Measurements from ENCODE around the gene ARID4B. TPM values are rescaled to one million over a fixed set of nuclear protein-coding genes. Genes with fewer than 3 reads are reported as not detected.

ARID4B gene
- total and polyA plus RNA-seq, 2 donors (not counting 3 experiments of a cell fraction or from before 2014, with no cell fraction given) = 6.7 to 40.7 TPM

DNA sequence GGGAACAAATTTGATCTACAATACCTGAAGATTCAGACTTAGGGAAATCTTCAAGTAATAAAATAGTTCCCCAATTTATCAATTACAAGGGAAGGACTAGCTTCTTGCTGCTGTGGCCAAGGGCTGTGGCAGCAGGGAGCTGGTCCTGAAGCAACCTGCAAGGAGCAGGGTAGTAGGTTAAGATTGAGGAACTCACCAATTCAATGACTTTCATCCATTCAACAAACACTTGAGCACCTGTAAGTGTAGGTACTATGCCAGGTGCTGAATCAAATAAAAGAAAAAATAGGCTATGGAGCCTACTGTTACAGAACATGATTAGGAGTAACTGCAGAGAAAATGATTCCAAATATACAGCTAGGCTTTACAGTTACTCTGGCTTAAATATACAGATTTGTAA, 102.7 kb downstream of the ARID4B start:
- BruUV-seq (replicated peaks) = no TSS peak
- H3K27me3 ChIP-seq (ENCODE audit: control insufficient read depth in 2 of 2, insufficient read depth in 2 of 2, low read length in 2 of 2) = no peaks in the 10 kb centered on the region
- no peak for TF ChIP-seq POLR2A (IDR thresholded peaks at IDR 0.05; ENCODE audit: low read depth, low read length)
- TF ChIP-seq GATA2 (IDR thresholded peaks at IDR 0.05; ENCODE audit: insufficient read depth, insufficient read length, low read depth, low read length) = no peak
- TF ChIP-seq, protein P1, sequence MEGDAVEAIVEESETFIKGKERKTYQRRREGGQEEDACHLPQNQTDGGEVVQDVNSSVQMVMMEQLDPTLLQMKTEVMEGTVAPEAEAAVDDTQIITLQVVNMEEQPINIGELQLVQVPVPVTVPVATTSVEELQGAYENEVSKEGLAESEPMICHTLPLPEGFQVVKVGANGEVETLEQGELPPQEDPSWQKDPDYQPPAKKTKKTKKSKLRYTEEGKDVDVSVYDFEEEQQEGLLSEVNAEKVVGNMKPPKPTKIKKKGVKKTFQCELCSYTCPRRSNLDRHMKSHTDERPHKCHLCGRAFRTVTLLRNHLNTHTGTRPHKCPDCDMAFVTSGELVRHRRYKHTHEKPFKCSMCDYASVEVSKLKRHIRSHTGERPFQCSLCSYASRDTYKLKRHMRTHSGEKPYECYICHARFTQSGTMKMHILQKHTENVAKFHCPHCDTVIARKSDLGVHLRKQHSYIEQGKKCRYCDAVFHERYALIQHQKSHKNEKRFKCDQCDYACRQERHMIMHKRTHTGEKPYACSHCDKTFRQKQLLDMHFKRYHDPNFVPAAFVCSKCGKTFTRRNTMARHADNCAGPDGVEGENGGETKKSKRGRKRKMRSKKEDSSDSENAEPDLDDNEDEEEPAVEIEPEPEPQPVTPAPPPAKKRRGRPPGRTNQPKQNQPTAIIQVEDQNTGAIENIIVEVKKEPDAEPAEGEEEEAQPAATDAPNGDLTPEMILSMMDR (IDR thresholded peaks at IDR 0.05; ENCODE audit: extremely low read depth in 1 of 2, insufficient read depth in 1 of 2, low read depth in 1 of 2, low read length in 2 of 2) = no peak
- no peak for TF ChIP-seq FOS (IDR thresholded peaks at IDR 0.05; ENCODE audit: borderline replicate concordance, insufficient read depth, low read length)
- TF ChIP-seq MYC (IDR thresholded peaks at IDR 0.05; ENCODE audit: low read depth, low read length) = no peak
- TF ChIP-seq EZH2 (IDR thresholded peaks at IDR 0.05; ENCODE audit: borderline replicate concordance, low read depth, low read length, severe bottlenecking) = no peak
- TF ChIP-seq, protein P2, sequence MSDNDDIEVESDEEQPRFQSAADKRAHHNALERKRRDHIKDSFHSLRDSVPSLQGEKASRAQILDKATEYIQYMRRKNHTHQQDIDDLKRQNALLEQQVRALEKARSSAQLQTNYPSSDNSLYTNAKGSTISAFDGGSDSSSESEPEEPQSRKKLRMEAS (IDR thresholded peaks at IDR 0.05; ENCODE audit: insufficient read depth, insufficient read length) = no peak
- no peak for TF ChIP-seq POLR2AphosphoS5 (IDR thresholded peaks at IDR 0.05; ENCODE audit: insufficient read depth, low read depth, low read length)
- no peak for TF ChIP-seq JUN (IDR thresholded peaks at IDR 0.05; ENCODE audit: borderline replicate concordance, insufficient read depth, insufficient read length, low read depth)
- H3K9me1 ChIP-seq (replicated peaks; ENCODE audit: control insufficient read depth, extremely low read depth, insufficient read depth, low read length) = no peaks in the 10 kb centered on the region
- H3K36me3 ChIP-seq (ENCODE audit: control insufficient read depth in 2 of 2, extremely low read depth in 1 of 2, insufficient read depth in 2 of 2, low read length in 2 of 2) = peaks cover 8 to 12% of the 10 kb centered on the region in 2 experiments
- no peaks in the 10 kb centered on the region for H3K9me3 ChIP-seq (replicated peaks; ENCODE audit: control insufficient read depth, insufficient read depth, low read length)
- dilution Hi-C loops (cut with MboI; ENCODE audit: extremely low pct_ligation_motif_present, low sequenced_read_pairs) (no loop called here), intact Hi-C loops (cut with micrococcal nuclease) (no loop called here)
- no peaks in the 10 kb centered on the region for H3K4me1 ChIP-seq (ENCODE audit: control insufficient read depth, extremely low read depth, insufficient read depth, low read length)
- FAIRE-seq (no peak), DNase-seq (ENCODE audit: low read depth, low spot score) (no peak)
- H3K27ac ChIP-seq (ENCODE audit: insufficient read depth, low read depth, low read length) = no peak overlapping the region
- H3K79me2 ChIP-seq (ENCODE audit: control insufficient read depth, insufficient read depth, low read length) = no peaks in the 10 kb centered on the region
- H4K20me1 ChIP-seq (replicated peaks; ENCODE audit: control insufficient read depth, extremely low read depth, insufficient read depth, low read length) = no peaks in the 10 kb centered on the region
- no peak overlapping the region for H2AFZ ChIP-seq (ENCODE audit: low read depth, low read length)
- ChIA-PET POLR2A (interaction anchor here (0.5 kb wide), 1 partner anchor 68 kb away, joined by 3 read pairs; no protein-coding TSS in a partner anchor), CTCF (interaction anchor here (0.8 to 1.4 kb wide), 6 partner anchors 20 to 191 kb away, joined by 3 to 4 read pairs (median 4); no protein-coding TSS in a partner anchor)
- no peak overlapping the region for H3K9ac ChIP-seq (replicated peaks; ENCODE audit: extremely low read depth, insufficient read depth, low read length)
- no peak overlapping the region for H3K4me2 ChIP-seq (ENCODE audit: insufficient read depth, low read length)
- H3K4me3 ChIP-seq (replicated peaks in 1 of 3; ENCODE audit: insufficient read depth in 1 of 3, low read depth in 1 of 3, low read length in 3 of 3) = no peak overlapping the region
